K562 (cell line): ENCODE data around the gene DHRS11.

Experiments used
- ATF3 ChIP-seq, 2 experiments: fragments of 450-650 bp in 1 of 2; sonication (generic) in 1 of 2; formaldehyde crosslinking in 1 of 2; IDR thresholded peaks in 1 of 2; conservative IDR thresholded peaks in 1 of 2; 2 replicates each; pipeline versions ENCODE4 v1.6.1 to v1.8.1; 2016 to 2023; ENCODE audit warnings: mild to moderate bottlenecking in 2 of 2, moderate library complexity in 2 of 2, inconsistent platforms in 1 of 2, missing genetic modification reagents in 1 of 2
- EHMT2 ChIP-seq: fragments of 450-650 bp; IDR thresholded peaks from 2 replicates; pipeline ENCODE4 v1.6.1; 2018; ENCODE audit warnings: antibody characterized with exemption
- MAFK ChIP-seq: IDR thresholded peaks from 2 replicates; pipeline ENCODE4 v1.6.1; 2011; ENCODE audit warnings: low read length, improper control_type of control experiment
- NKRF ChIP-seq: fragments of 450-650 bp; IDR thresholded peaks from 2 replicates; pipeline ENCODE4 v1.6.1; 2016; ENCODE audit warnings: borderline replicate concordance
- POLR2A ChIP-seq: fragments of 450-650 bp; conservative IDR thresholded peaks from 2 replicates; pipeline ENCODE4 v1.6.1; 2016
- RHOXF2B ChIP-seq: fragments of 250-450 bp; sonication (Bioruptor Pico); conservative IDR thresholded peaks from 2 replicates; pipeline ENCODE4 v1.5.1; 2021

GRCh38 chr17:36593656-36594316 lies 2.1 kb downstream of the DHRS11 start:
- TF ChIP-seq MAFK (no peak), RHOXF2B (CRISPR knock-in tag) (no peak), POLR2A (no peak), ATF3 (IDR thresholded peaks at IDR 0.05) (no peak), ATF3 (CRISPR knock-in tag; conservative IDR thresholded peaks at IDR 0.05) (no peak), NKRF (no peak), EHMT2 (no peak)
